ENCODE measurements around the gene NRSN1. TPM values are rescaled to one million over a fixed set of nuclear protein-coding genes. Genes with fewer than 3 reads are reported as not detected.

Gene NRSN1
- total and polyA plus RNA-seq, 2 of the 13 experiments (the other 11 are each of a cell fraction or from before 2014, with no cell fraction given) = not detected

DNA sequence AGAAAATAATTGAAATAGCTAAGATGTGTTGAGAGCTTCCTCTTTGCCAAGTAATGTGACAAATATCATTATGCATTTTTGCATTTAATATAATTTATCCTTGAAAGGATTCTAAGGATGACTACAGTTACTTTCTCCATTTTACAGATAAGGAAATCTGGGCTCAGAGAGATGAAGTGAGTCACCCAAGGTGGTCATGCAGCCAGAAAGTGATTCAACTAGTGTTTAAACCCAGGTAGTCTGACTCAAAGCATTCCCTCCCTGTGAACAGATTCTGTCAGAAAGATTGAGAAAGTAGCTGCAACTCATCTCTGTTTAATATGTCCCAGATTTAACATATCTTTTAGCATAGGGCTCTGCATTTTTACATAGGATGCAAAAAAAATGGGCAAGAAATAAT, 28.1 kb downstream of the NRSN1 start (continued):
- no peak for TF ChIP-seq ZNF407 (CRISPR knock-in tag; IDR thresholded peaks at IDR 0.05; ENCODE audit: not compliant biosample characterization)

DNA sequence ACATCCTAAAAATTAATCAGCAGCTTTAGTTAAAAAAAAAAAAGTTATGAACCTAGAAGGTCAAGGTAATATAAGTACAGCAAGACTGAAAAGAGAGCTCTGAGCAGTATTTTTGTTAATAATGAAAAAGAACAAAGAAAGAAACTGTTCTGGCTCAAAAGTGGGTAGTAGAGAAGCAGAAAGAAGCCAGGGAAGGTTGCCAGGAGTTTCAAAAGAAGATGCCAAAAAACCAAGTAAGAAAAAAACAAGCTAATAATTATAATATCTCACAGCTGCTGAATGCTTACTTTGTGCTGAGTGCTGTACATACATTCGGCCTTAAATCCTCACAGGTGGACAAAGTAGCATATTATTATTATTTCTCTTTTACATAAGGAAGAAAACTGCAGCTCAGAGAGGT, 31.9 kb downstream of the NRSN1 start:
- ChIA-PET CTCF (ENCODE audit: low intra/inter-chr PET ratio, low total read pairs) (no interaction called here), POLR2A (interaction anchor here (0.9 kb wide), 1 partner anchor 9 kb away, joined by 4 read pairs; no protein-coding TSS in a partner anchor)
- 24% methylated on average over 1 of the region's 1 CpG for WGBS (ENCODE audit: low lambda C conversion rate)
- no peak overlapping the region for H3K9ac ChIP-seq (ENCODE audit: insufficient read depth, low read depth, low read length)
- FAIRE-seq (no peak), ATAC-seq (no peak), DNase-seq (ENCODE audit: low spot score) (no peak)
- no peak overlapping the region for H3K27ac ChIP-seq (ENCODE audit: extremely low read length, insufficient read depth, low read length)
- no peak for TF ChIP-seq ARNT (IDR thresholded peaks at IDR 0.05)
- TF ChIP-seq ZNF605 (CRISPR knock-in tag; IDR thresholded peaks at IDR 0.05) = no peak
- TF ChIP-seq, protein P1, sequence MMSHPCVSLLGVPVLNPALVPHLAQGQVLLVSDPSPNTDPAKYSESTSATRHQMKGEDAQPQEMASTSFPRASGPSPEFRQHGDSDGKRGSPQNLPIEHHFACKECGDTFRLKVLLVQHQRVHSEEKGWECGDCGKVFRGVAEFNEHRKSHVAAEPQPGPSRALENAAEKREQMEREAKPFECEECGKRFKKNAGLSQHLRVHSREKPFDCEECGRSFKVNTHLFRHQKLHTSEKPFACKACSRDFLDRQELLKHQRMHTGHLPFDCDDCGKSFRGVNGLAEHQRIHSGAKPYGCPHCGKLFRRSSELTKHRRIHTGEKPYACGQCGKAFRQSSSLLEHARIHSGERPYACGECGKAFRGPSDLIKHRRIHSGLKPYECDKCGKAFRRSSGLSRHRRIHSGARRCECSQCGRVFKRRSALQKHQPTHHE (CRISPR knock-in tag; IDR thresholded peaks at IDR 0.05; ENCODE audit: borderline replicate concordance) = no peak
- no peak for TF ChIP-seq GMEB1 (CRISPR knock-in tag; IDR thresholded peaks at IDR 0.05; ENCODE audit: borderline replicate concordance)
- no peak for TF ChIP-seq TMF1 (CRISPR knock-in tag; IDR thresholded peaks at IDR 0.05; ENCODE audit: low read depth)
- BruUV-seq (replicated peaks) = no TSS peak
- H4K20me1 ChIP-seq (ENCODE audit: insufficient read depth, low read length) = no peaks in the 10 kb centered on the region
- intact Hi-C loops (cut with micrococcal nuclease; ENCODE audit: unreplicated experiment) = no loop called here
- in situ Hi-C loops (cut with HindIII; ENCODE audit: extremely low pct_ligation_motif_present, low pct_unique_long_range_greater_than_20kb) = no loop called here
- H3K4me3 ChIP-seq (replicated peaks in 1 of 3; ENCODE audit: insufficient read depth in 1 of 3, low read depth in 2 of 3, low read length in 3 of 3) = no peak overlapping the region
- H3K4me2 ChIP-seq (ENCODE audit: low read depth, low read length) = no peak overlapping the region
- no peaks in the 10 kb centered on the region for H3K79me2 ChIP-seq (ENCODE audit: insufficient read depth, low read length)
- H3K36me3 ChIP-seq (replicated peaks in 1 of 2; ENCODE audit: control insufficient read depth in 1 of 2, insufficient read depth in 2 of 2, low read length in 2 of 2) = no peaks in the 10 kb centered on the region
- no peaks in the 10 kb centered on the region for H3K9me3 ChIP-seq (ENCODE audit: low read length)
- no peaks in the 10 kb centered on the region for H3K4me1 ChIP-seq (ENCODE audit: insufficient read depth, low read length)
- no peaks in the 10 kb centered on the region for H3K27me3 ChIP-seq (ENCODE audit: control insufficient read depth in 1 of 2, insufficient read depth in 2 of 2, low read length in 2 of 2)
- no peak overlapping the region for H2AFZ ChIP-seq (ENCODE audit: low read length)
